Vagina (tissue), 2 donors: ENCODE measurements around the gene ZCWPW1. TPM values are rescaled to one million over a fixed set of nuclear protein-coding genes. Genes with fewer than 3 reads are reported as not detected.

Experiments used
- DNase-seq, 2 donors: peaks; one replicate each; pipeline ENCODE4 v3.0.0-alpha.2; 2017; ENCODE audit errors: extremely low spot score in 2 of 2
- H3K27ac ChIP-seq: fragments of 200-600 bp; sonication (generic); one replicate; pipeline ENCODE4 v1.5.1; 2019
- H3K27me3 ChIP-seq: fragments of 200-600 bp; sonication (generic); one replicate; pipeline ENCODE4 v1.5.1; 2019
- H3K36me3 ChIP-seq, 2 donors: fragments of 200-600 bp; sonication (generic); one replicate each; pipeline ENCODE4 v1.5.1; 2017 to 2019
- H3K4me1 ChIP-seq: fragments of 200-600 bp; sonication (generic); one replicate; pipeline ENCODE4 v1.5.1; 2019
- H3K4me3 ChIP-seq, 2 donors: fragments of 200-600 bp; sonication (generic); 1 replicate in 1 of 2; 2 replicates in 1 of 2; pipeline ENCODE4 v1.5.1; 2016 to 2019
- H3K9me3 ChIP-seq: fragments of 200-600 bp; sonication (generic); one replicate; pipeline ENCODE4 v1.5.1; 2019
- CTCF ChIP-seq, 3 experiments: fragments of 450-650 bp in 2 of 3; fragments of 200-600 bp in 1 of 3; sonication (generic) in 1 of 3; IDR thresholded peaks; one replicate each; pipeline ENCODE4 v1.5.1; 2017 to 2019; ENCODE audit warnings: antibody characterized with exemption in 3 of 3, mild to moderate bottlenecking in 2 of 3, moderate library complexity in 2 of 3
- POLR2A ChIP-seq, 2 donors: fragments of 450-650 bp; IDR thresholded peaks; one replicate each; pipeline ENCODE4 v1.6.1; 2017; ENCODE audit warnings: antibody characterized with exemption in 2 of 2, mild to moderate bottlenecking in 2 of 2, moderate library complexity in 2 of 2
- POLR2AphosphoS5 ChIP-seq, 2 donors: sonication (generic); formaldehyde crosslinking; IDR thresholded peaks; one replicate each; pipeline ENCODE4 v1.9.0; 2017; ENCODE audit warnings: antibody characterized with exemption in 2 of 2, mild to moderate bottlenecking in 2 of 2, low read depth in 1 of 2; ENCODE audit not compliant: insufficient read depth in 1 of 2
- intact Hi-C: fragments of 100-400 bp; cut with DNase I; formaldehyde crosslinking; loops from one replicate; pipeline ENCODE4 v1.15.1; 2023
- total RNA-seq: library from RNA; depleted of rRNA; stranded (reverse); fragments of >200 nt; gene quantifications from one replicate; pipeline ENCODE4 v1.2.3, GENCODE V29; 2016

ZCWPW1 gene
- total RNA-seq, 1 donor from 2014 or later: 5.9 TPM

- Histone ChIP-seq H3K4me3 (no peak overlapping the region), H3K27me3 (no peaks in the 10 kb centered on the region), H3K36me3 (no peaks in the 10 kb centered on the region), H3K4me1 (no peaks in the 10 kb centered on the region), H3K9me3 (no peaks in the 10 kb centered on the region), H3K27ac (no peak overlapping the region)
- TF ChIP-seq POLR2AphosphoS5 (IDR thresholded peaks at IDR 0.05; ENCODE audit: insufficient read depth in 1 of 2, low read depth in 1 of 2) (no peak), CTCF (IDR thresholded peaks at IDR 0.05) (no peak), POLR2A (IDR thresholded peaks at IDR 0.05) (no peak)
- no peak for DNase-seq
- intact Hi-C loops: no loop called here
These were observed 13.1 kb downstream of the ZCWPW1 start for GRCh38 chr7:100415448-100415847.

DNA sequence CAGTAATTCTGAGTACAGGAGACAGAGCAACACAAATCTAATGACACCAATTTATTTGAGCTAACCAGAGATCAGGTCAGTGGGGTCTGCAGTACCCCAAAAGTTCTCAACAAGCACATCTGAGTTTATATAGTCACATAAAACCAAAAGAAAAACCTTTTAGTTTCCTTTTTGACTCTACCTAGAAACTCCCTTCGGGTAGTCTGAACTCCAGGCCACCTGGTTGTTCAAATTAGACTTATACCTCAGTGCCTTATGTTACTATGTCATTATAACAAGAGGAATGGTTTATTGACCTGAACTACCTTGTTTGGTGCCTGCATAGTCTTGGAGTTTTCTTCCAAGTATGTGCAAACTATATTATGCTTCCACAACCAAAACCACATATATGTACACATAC is 14.6 kb downstream of the ZCWPW1 start:
- intact Hi-C loops: no loop called here
- TF ChIP-seq CTCF (IDR thresholded peaks at IDR 0.05) (no peak), POLR2AphosphoS5 (IDR thresholded peaks at IDR 0.05; ENCODE audit: insufficient read depth in 1 of 2, low read depth in 1 of 2) (no peak), POLR2A (IDR thresholded peaks at IDR 0.05) (no peak)
- H3K27me3 ChIP-seq: no peaks in the 10 kb centered on the region

DNA sequence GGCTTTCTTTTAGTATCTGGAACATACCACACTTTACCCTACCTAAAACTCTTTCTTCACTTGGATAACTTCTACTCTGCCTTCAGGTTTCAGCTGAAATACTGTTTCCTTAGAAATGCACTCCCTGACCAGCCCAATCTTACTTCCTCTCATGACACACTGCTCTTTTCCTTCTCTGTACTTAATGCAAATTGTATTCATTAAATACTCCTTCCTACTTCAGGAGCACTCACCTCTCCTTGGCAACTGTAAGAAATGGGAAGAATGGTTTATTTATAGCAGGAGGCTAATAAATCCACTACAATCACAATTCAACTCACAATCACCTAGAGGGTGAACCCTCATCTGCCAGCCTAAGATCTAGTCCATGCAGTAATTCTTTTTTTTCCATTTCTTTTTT is 15.2 kb downstream of the ZCWPW1 start:
- H3K4me3 ChIP-seq: no peak overlapping the region
- DNase-seq: no peak
- intact Hi-C loops: no loop called here
- no peak for TF ChIP-seq CTCF (IDR thresholded peaks at IDR 0.05)
- TF ChIP-seq POLR2A (IDR thresholded peaks at IDR 0.05): no peak
- no peak for TF ChIP-seq POLR2AphosphoS5 (IDR thresholded peaks at IDR 0.05; ENCODE audit: insufficient read depth in 1 of 2, low read depth in 1 of 2)
- no peaks in the 10 kb centered on the region for H3K36me3 ChIP-seq
- H3K4me1 ChIP-seq: no peaks in the 10 kb centered on the region
- H3K27me3 ChIP-seq: no peaks in the 10 kb centered on the region
- no peak overlapping the region for H3K27ac ChIP-seq
- no peaks in the 10 kb centered on the region for H3K9me3 ChIP-seq

More for the DNA sequence above, 14.6 kb downstream of the ZCWPW1 start:
- DNase-seq: no peak
- no peaks in the 10 kb centered on the region for H3K36me3 ChIP-seq
- H3K27ac ChIP-seq: no peak overlapping the region
- H3K4me1 ChIP-seq: no peaks in the 10 kb centered on the region
- no peak overlapping the region for H3K4me3 ChIP-seq
- no peaks in the 10 kb centered on the region for H3K9me3 ChIP-seq

DNA sequence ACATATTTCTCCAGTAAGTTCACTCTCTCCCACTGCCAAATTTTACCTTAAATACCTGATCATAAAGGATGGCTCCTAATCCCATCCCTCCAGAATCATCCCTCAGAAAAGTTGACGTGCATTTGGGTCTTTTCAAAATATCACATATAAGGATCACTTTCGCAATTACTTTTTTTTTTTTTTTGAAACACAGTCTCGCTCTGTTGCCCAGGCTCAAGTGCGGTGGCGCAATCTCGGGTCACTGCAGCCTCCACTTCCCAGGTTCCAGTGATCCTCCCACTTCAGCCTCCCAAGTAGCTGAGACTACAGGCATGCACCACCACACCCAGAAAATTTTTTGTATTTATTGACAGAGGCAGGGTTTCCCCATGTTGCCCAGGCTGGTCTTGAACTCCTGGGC is 17.4 kb downstream of the ZCWPW1 start:
- Histone ChIP-seq H3K36me3 (no peaks in the 10 kb centered on the region), H3K27me3 (no peaks in the 10 kb centered on the region), H3K4me3 (no peak overlapping the region), H3K27ac (no peak overlapping the region), H3K4me1 (no peaks in the 10 kb centered on the region), H3K9me3 (no peaks in the 10 kb centered on the region)
- intact Hi-C loops: no loop called here
- no peak for DNase-seq
- TF ChIP-seq POLR2AphosphoS5 (IDR thresholded peaks at IDR 0.05; ENCODE audit: insufficient read depth in 1 of 2, low read depth in 1 of 2) (no peak), POLR2A (IDR thresholded peaks at IDR 0.05) (no peak), CTCF (IDR thresholded peaks at IDR 0.05) (no peak)

GRCh38 chr7:100407285-100408180 is 21.0 kb downstream of the ZCWPW1 start:
- H3K27ac ChIP-seq: no peak overlapping the region
- TF ChIP-seq POLR2A (IDR thresholded peaks at IDR 0.05): no peak
- no peak for TF ChIP-seq POLR2AphosphoS5 (IDR thresholded peaks at IDR 0.05; ENCODE audit: insufficient read depth in 1 of 2, low read depth in 1 of 2)
- peak in 2 of 3 experiments; percentile 56 to 59 for TF ChIP-seq CTCF (IDR thresholded peaks at IDR 0.05)
- no peaks in the 10 kb centered on the region for H3K27me3 ChIP-seq
- H3K4me1 ChIP-seq: no peaks in the 10 kb centered on the region
- no peak for DNase-seq
- intact Hi-C loops: no loop called here
- no peak overlapping the region for H3K4me3 ChIP-seq
- H3K9me3 ChIP-seq: no peaks in the 10 kb centered on the region
- no peaks in the 10 kb centered on the region for H3K36me3 ChIP-seq
